NCI-H748 treated with DMSO at 0.1 percent for 48 hours (cell line): ENCODE measurements around the gene ADPRS.
A peak's percentile ranks its signal among the peaks of the same experiment; 100 is the strongest.

Experiments
- DNase-seq: peaks from one replicate; lab custom pipeline; 2025; lab: John Stamatoyannopoulos, UW

ADPRS gene

GRCh38 chr1:36133484-36133883, 44.8 kb downstream of the ADPRS start:
- DNase-seq: no peak

GRCh38 chr1:36134031-36134430, 45.3 kb downstream of the ADPRS start:
- DNase-seq: no peak

- DNase-seq: peak; percentile 5
Measured at GRCh38 chr1:36134505-36135329, 46.0 kb downstream of the ADPRS start.

GRCh38 chr1:36135330-36135667, 46.6 kb downstream of the ADPRS start:
- no peak for DNase-seq

- no peak for DNase-seq
Measured at GRCh38 chr1:36135796-36136195, 47.1 kb downstream of the ADPRS start.

GRCh38 chr1:36136535-36136934, 47.8 kb downstream of the ADPRS start:
- DNase-seq: no peak

- DNase-seq: no peak
Measured at GRCh38 chr1:36137226-36137625, 48.5 kb downstream of the ADPRS start.

GRCh38 chr1:36137776-36138175, 49.1 kb downstream of the ADPRS start:
- DNase-seq: no peak

GRCh38 chr1:36139521-36139920, 50.8 kb downstream of the ADPRS start:
- no peak for DNase-seq

GRCh38 chr1:36142121-36142520, 53.4 kb downstream of the ADPRS start:
- no peak for DNase-seq

GRCh38 chr1:36143424-36143823, 54.7 kb downstream of the ADPRS start:
- no peak for DNase-seq
